NCI-H82 (cell line): ENCODE results near the gene MREG.
A peak's percentile ranks its signal among the peaks of the same experiment; 100 is the strongest.
"Not testable (repeated sequence)": the region's sequence is repeated elsewhere in the genome, so short reads cannot be mapped to it uniquely, and the experiment has no call there.

Source experiments
- DNase-seq: peaks from one replicate; lab custom pipeline; 2025; lab: John Stamatoyannopoulos, UW

MREG gene

DNA sequence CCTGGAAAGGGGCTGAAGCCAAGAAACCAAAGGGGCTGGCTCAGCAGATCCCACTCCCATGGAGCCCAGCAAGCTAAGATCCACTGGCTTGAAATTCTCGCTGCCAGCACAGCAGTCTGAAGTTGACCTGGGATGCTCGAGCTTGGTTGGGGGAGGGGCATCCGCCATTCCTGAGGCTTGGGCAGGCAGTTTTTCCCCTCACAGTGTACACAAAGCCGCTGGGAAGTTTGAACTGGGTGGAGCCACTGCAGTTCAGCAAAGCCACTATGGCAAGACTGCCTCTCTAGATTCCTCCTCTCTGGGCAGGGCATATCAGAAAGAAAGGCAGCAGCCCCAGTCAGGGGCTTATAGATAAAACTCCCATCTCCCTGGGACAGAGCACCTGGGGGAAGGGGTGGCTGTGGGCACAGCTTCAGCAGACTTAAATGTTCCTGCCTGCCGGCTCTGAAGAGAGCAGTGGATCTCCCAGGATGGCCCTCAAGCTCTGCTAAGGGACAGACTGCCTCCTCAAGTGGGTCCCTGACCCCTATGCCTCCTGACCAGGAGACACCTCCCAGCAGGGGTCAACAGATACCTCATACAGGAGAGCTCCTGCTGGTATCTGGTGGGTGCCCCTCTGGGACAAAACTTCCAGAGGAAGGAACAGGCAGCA, 24.7 kb downstream of the MREG start:
- not testable (repeated sequence) for DNase-seq

GRCh38 chr2:215985257-215985656, 28.1 kb downstream of the MREG start:
- DNase-seq: no peak

DNA sequence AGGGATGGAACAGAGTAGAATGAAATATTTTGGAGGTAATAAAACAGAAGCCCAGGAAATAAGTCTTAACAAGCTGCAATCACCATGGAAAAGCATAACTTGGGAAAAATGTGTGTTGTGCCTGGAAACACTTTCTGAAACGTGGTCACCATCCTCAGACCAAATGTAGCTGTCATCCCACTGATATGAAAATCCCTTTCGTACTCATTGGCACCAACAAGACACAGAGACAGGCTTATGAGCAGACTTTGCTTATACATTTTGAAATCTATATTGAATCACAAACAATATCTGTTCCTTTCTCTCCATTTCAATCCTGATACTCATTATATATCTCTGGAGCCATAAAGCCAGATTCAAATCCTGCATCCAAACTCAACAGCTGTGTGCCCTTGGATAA, 28.7 kb downstream of the MREG start:
- no peak for DNase-seq

DNA sequence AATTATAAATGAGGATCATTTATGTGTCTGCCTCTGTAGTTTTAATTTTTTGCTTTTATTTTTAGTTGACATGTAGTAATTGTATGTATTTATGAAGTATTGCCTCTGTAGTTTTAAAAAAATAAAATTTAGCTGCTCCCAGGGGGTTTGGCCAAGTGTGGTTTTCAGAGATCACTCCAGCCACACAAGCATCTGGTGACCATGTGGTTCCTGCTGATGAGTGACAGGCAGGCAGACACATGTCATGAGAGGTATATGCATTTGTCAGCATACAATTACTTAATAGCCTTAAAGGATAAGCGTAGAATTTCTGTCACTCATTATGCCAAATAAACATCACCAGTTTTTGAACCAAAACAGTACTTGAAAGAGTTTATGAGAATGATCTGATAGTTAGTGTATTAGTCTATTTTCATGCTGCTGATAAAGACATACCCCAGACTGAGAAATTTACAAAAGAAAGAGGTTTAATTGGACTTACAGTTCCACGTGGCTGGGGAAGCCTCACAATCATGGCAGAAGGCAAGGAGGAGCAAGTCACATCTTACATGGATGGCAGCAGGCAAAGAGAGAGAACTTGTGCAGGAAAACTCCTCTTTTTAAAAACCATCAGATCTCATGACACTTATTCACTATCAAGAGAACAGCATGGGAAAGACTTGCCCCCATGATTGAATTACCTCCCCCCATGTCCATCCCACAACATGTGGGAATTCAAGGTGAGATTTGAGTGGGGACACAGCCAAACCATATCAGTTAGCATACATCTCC, 29.6 kb downstream of the MREG start:
- DNase-seq: peak; percentile 72

- no peak for DNase-seq
Observed at GRCh38 chr2:215982465-215982875, 30.9 kb downstream of the MREG start.

GRCh38 chr2:215981115-215981514, 32.2 kb downstream of the MREG start:
- no peak for DNase-seq

- DNase-seq: no peak
Observed at GRCh38 chr2:215979620-215980019, 33.7 kb downstream of the MREG start.

GRCh38 chr2:215974700-215975429, 38.5 kb downstream of the MREG start:
- DNase-seq: no peak

- no peak for DNase-seq
Observed at GRCh38 chr2:215973954-215974699, 39.2 kb downstream of the MREG start.

GRCh38 chr2:215973145-215973792, 40.1 kb downstream of the MREG start:
- DNase-seq: no peak

- DNase-seq: no peak
Observed at GRCh38 chr2:215971671-215972070, 41.7 kb downstream of the MREG start.

GRCh38 chr2:215970894-215971293, 42.5 kb downstream of the MREG start:
- DNase-seq: not testable (repeated sequence)

DNA sequence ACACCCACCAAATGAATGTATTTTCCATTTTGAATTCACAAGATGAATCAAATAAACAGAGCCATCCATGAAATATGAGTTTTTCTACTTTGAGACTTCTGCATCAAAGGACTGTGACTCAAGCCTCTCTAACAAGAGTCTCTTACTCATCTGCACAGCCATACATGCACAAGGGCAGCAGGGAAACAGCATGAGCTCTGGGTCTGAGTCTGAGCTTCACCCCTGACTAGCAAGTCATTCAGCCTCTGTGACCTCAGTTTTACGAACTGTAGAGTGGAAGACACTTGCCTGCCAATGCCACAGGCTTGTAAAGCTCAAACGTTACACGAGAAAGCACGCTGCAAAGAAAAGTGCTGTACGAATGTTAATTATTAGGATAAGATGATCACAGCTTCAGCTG, 42.9 kb downstream of the MREG start:
- DNase-seq: no peak

DNA sequence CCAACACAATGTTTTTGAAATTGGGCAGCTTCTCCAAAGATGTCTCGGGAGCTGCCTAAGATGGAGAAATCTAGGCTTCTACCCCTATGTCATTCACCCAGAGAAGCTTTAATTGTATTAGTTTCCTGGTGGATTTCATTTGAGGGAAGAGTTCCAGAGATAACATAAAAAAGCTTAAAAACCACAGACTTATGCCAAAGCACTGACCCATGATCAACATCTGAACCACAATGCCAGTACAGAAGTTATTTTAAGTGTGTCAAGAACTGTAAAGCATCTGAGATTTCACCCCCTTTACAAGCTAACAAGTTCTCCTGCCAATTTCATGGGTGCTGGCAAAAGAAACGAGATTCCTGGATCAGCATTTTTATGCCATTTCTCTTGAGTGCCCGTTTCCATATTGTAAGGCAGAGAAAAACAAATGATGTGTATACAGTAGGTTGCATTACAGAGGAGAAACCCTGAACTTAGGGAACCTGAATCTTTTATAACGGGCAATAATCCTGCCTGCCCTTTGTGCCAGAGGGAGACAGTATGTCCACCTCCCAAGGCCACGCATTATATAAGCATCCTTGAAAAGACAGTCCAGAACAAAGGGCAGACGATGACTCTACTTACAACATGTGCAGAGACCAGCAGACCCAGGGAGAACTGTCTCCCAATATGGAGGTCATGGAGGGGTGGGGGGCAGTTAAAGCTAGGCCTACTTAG, 44.1 kb downstream of the MREG start:
- DNase-seq: no peak

- no peak for DNase-seq
Observed at GRCh38 chr2:215968499-215968898, 44.9 kb downstream of the MREG start.

DNA sequence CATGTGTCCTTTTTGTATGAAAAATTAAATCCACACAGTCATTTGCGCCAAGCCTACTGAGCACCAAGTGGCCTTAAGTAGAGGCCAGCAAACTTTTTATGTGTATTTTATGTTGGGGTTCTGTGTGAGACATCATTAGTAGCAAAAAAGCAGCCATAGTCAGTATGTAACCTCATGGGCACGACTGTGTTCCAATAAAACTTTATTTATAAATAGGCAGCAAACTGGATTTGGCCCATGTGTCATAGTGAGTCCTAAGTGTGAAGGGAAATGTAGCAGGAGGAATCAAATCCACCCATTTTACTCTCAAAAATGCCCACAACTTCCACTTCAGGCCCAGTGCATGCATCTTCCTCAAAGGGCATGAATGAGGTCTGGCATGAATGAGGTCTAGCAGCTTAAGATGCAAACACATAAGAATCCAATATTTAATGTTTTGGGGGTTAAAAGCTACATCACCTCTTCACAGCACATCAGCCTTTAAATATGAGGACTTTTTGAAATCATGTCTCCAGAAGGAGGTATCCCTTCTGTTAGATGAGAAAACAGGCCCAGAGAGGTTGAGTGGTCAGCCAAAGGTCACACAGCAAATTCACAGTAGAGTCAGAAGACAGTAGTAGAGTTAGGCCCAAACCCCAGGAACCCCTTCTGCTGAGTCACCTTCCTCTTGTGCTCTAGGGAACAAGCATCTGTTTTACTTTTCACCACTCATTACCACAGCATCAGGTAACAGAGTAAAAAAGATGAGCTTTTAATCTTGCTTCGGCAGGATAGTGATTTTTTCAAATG, 45.6 kb downstream of the MREG start:
- DNase-seq: no peak

DNA sequence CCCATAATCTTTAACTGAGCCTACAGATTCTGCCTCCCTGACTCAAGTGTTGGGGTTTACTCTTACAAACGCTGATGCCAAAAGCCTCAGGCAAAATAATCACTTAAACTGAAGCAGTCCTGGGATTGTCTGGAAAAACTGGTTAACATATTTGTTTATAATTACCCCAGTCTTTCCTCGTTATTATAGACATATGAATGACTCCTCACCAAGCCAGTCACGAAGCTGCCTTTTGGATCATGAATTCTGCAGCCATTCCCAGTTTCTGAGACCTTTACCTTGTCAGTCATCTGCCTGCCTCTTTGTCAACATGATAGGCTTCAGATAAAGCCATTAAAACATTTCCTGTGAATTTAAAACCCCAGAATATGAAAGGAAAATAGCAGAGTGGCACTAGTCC, 46.4 kb downstream of the MREG start:
- no peak for DNase-seq

DNA sequence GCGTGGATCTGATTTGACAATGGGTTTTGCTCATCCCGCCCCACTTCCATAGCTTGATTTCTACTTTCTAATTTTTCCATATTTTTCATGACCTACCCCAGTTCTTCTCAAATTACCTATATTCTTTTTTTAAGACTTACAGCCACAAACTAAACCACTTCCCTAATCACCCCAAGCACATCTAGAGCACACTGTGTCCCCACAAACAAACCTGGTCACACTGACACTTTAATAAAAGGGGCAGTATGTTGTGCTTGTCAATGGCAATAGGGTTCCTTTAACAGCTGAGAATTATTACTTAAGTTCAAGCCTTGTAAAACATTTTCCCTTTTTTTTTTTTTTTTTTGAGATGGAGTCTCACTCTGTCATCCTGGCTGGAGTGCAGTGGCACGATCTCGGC, 47.1 kb downstream of the MREG start:
- no peak for DNase-seq

DNA sequence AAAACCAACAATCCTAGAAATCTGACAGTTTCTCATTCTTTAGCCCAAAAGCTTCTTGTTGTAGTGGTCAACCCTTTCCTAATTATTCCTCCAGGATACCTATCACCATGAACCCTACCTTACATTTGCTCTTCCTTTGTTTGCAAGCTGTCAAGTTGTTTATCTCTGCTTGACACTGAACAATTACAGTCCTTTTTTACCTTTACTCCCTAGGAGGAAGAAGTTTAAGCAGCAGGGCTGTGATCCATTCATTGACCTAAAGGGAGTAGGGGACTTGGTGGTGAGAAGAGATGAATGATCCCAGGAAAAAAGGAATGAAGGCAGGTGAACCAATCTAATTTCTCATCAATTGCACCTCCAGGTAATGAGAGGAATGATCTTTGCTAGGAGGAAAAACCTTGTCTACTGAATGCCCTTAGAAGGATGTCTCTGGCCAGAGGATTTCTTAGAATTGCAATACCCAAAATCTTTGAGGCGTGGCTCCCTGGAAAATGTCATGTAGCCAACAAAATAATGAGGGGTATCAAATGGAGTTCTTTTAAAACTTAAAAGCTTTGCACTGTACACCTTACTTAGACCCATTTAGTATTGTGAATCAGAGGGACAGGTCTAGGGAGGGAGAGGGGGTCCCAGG, 47.7 kb downstream of the MREG start:
- DNase-seq: no peak

DNA sequence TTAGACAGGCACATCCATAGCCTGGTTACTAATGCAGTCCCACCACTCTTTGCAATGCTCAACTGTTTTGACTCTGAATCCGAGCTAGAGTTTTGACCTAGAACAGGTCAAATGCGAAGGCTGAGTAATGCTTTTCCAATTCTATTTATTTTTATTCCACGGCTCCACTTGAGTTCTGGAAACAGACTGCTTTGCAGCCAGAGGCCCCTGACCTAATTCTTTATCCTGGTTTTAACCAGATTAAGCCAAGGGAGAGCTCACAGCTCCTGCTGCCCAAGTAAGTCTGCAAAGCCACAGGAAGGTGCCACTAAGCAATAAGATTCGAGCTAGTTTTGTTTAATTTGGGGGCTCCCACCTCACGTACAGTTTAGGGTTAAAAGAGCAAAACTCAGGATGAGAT, 51.4 kb downstream of the MREG start:
- peak; percentile 92 for DNase-seq
